GM18502 (cell line): Measurements from ENCODE around the gene AICDA.

ENCODE experiments used
- ATAC-seq: cut with Tn5 transposase; IDR thresholded peaks from one replicate; pipeline ENCODE4 v1.9.1; 2021; ENCODE audit warnings: mild to moderate bottlenecking; ENCODE audit not compliant: unreplicated experiment, poor library complexity

Gene AICDA

DNA sequence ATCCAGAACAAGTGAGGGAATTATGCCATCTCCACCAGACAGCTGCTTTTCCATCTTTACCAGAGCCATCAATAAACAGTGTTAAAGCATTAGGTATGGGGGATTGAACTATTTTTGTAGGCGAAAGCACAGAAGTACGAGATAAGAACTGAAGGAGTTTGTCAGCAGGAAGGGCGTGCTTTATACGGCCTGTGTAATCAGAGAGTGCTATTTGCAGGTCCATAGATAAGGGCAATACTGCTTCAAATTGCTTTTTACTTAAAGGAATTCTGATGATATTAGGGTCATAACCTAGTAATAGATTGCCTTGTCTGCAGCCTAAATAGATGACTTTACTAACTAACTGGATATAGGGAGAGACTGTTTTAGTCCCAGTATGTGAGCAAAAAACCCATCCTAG lies 51.6 kb downstream of the AICDA start:
- no peak for ATAC-seq

DNA sequence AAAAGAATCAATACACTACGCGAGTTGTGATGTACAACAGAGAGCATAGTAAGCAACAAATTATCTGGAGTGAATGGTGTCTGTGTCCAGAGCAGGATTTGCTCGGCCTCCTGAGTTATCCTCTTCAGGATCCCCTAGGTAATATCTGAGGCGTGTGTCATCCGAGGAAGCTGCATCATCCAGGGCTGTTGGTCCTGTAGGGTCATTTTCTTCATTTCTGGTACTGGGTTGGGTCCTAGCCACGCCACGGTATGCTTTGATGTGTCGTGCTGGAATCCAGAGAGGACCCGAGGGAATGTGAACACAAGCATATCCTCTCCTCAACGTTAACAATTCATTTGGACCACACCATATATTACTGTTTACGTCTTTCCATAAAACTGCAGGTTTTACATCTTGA lies 53.0 kb downstream of the AICDA start:
- no peak for ATAC-seq

- ATAC-seq: no peak
Measured at GRCh38 chr12:8556531-8557097, 56.0 kb downstream of the AICDA start.

- no peak for ATAC-seq
Measured at GRCh38 chr12:8554451-8555195, 58.0 kb downstream of the AICDA start.

GRCh38 chr12:8553088-8553627 lies 59.5 kb downstream of the AICDA start:
- ATAC-seq: no peak
